ENCODE results near the gene PRKD1. TPM values are rescaled to one million over a fixed set of nuclear protein-coding genes. Genes with fewer than 3 reads are reported as not detected.

Gene PRKD1
- total and polyA plus RNA-seq, 2 donors, result 2.5 to 5.6 TPM

GRCh38 chr14:29800961-29801360 is 126.7 kb downstream of the PRKD1 start:
- no peak overlapping the region for H3K4me3 ChIP-seq (ENCODE audit: low read length in 2 of 2)
- DNase-seq (ENCODE audit: low read depth in 6 of 9, low spot score in 9 of 9), result no peak
- no peaks in the 10 kb centered on the region for H3K27me3 ChIP-seq (ENCODE audit: control insufficient read depth in 2 of 2, insufficient read depth in 1 of 2, low read length in 1 of 2)

GRCh38 chr14:29799464-29800095 is 128.1 kb downstream of the PRKD1 start:
- no peaks in the 10 kb centered on the region for H3K27me3 ChIP-seq (ENCODE audit: control insufficient read depth in 2 of 2, insufficient read depth in 1 of 2, low read length in 1 of 2)
- H3K4me1 ChIP-seq (ENCODE audit: control insufficient read depth in 2 of 2, insufficient read depth in 2 of 2, low read length in 2 of 2), result no peaks in the 10 kb centered on the region
- H3K27ac ChIP-seq (ENCODE audit: low read depth in 1 of 2, low read length in 1 of 2), result no peak overlapping the region
- 85% methylated on average over 6 of the region's 6 CpGs for WGBS
- no peak for DNase-seq (ENCODE audit: low read depth in 6 of 9, low spot score in 9 of 9)
- H3K9me3 ChIP-seq (ENCODE audit: control insufficient read depth in 2 of 2, insufficient read depth in 1 of 2, low read length in 1 of 2), result no peaks in the 10 kb centered on the region
- H3K4me3 ChIP-seq (ENCODE audit: low read length in 2 of 2), result no peak overlapping the region
- no peaks in the 10 kb centered on the region for H3K36me3 ChIP-seq (ENCODE audit: control insufficient read depth in 2 of 2, insufficient read depth in 2 of 2, low read length in 1 of 2)

More at GRCh38 chr14:29800961-29801360, 126.7 kb downstream of the PRKD1 start:
- no peaks in the 10 kb centered on the region for H3K9me3 ChIP-seq (ENCODE audit: control insufficient read depth in 2 of 2, insufficient read depth in 1 of 2, low read length in 1 of 2)
- no peak overlapping the region for H3K27ac ChIP-seq (ENCODE audit: low read depth in 1 of 2, low read length in 1 of 2)
- no peaks in the 10 kb centered on the region for H3K4me1 ChIP-seq (ENCODE audit: control insufficient read depth in 2 of 2, insufficient read depth in 2 of 2, low read length in 2 of 2)
- no peaks in the 10 kb centered on the region for H3K36me3 ChIP-seq (ENCODE audit: control insufficient read depth in 2 of 2, insufficient read depth in 2 of 2, low read length in 1 of 2)

DNA sequence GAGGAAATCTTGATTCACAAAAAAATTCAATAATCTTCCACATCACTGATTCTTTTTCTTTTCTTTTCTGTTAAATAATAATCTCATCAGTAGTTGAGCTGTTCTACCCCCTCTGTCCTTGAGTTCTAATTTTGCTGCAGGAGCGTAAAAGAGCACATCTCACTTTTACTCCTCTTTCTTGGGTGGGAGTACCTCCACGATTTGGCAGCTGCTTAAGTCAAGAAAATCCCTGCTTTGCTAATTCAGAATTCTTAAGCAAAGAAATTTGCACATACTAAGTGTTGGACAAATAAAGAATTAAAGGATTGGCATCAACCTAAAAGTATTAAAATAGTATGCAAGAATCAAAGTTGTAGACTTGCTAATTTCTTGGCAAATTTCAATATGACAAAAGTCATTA is 128.8 kb downstream of the PRKD1 start:
- Histone ChIP-seq H3K4me3 (ENCODE audit: low read length in 2 of 2) (no peak overlapping the region), H3K4me1 (ENCODE audit: control insufficient read depth in 2 of 2, insufficient read depth in 2 of 2, low read length in 2 of 2) (no peaks in the 10 kb centered on the region), H3K27me3 (ENCODE audit: control insufficient read depth in 2 of 2, insufficient read depth in 1 of 2, low read length in 1 of 2) (no peaks in the 10 kb centered on the region), H3K36me3 (ENCODE audit: control insufficient read depth in 2 of 2, insufficient read depth in 2 of 2, low read length in 1 of 2) (no peaks in the 10 kb centered on the region), H3K27ac (ENCODE audit: low read depth in 1 of 2, low read length in 1 of 2) (no peak overlapping the region), H3K9me3 (ENCODE audit: control insufficient read depth in 2 of 2, insufficient read depth in 1 of 2, low read length in 1 of 2) (no peaks in the 10 kb centered on the region)
- no peak for DNase-seq (ENCODE audit: low read depth in 6 of 9, low spot score in 9 of 9)
- WGBS, result 79% methylated on average over 2 of the region's 2 CpGs

DNA sequence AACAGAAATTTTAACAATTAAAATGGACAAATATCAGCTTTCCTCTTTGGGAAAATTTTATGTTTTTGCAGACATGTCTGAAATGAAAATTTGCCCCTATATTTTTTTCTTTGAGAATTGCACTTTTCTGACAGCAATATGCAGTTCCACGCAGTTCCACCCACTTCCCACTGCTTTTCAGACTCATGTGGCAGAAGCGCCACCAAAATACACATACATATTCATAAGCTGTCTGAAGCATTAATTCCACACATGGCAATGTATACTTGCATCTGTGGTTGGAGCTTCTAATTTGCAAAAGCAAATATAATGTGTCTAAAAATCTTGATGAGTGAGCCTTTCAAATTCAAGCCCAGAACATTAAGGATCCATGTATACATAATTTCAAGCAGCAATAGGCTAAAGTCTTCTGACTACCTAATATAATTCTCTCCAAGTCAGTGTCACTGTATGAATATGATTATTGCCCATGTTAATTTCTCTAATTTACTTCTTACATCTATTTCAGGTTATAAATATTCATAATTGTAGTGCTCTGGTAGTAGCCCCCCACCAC is 129.5 kb downstream of the PRKD1 start:
- 96% methylated on average over 2 of the region's 2 CpGs for WGBS
- Histone ChIP-seq H3K36me3 (ENCODE audit: control insufficient read depth in 2 of 2, insufficient read depth in 2 of 2, low read length in 1 of 2) (no peaks in the 10 kb centered on the region), H3K4me1 (ENCODE audit: control insufficient read depth in 2 of 2, insufficient read depth in 2 of 2, low read length in 2 of 2) (no peaks in the 10 kb centered on the region), H3K9me3 (ENCODE audit: control insufficient read depth in 2 of 2, insufficient read depth in 1 of 2, low read length in 1 of 2) (no peaks in the 10 kb centered on the region), H3K27ac (ENCODE audit: low read depth in 1 of 2, low read length in 1 of 2) (no peak overlapping the region), H3K27me3 (ENCODE audit: control insufficient read depth in 2 of 2, insufficient read depth in 1 of 2, low read length in 1 of 2) (no peaks in the 10 kb centered on the region), H3K4me3 (ENCODE audit: low read length in 2 of 2) (no peak overlapping the region)
- no peak for DNase-seq (ENCODE audit: low read depth in 6 of 9, low spot score in 9 of 9)

GRCh38 chr14:29796853-29797252 is 130.8 kb downstream of the PRKD1 start:
- no peak overlapping the region for H3K27ac ChIP-seq (ENCODE audit: low read depth in 1 of 2, low read length in 1 of 2)
- no peaks in the 10 kb centered on the region for H3K27me3 ChIP-seq (ENCODE audit: control insufficient read depth in 2 of 2, insufficient read depth in 1 of 2, low read length in 1 of 2)
- no peaks in the 10 kb centered on the region for H3K4me1 ChIP-seq (ENCODE audit: control insufficient read depth in 2 of 2, insufficient read depth in 2 of 2, low read length in 2 of 2)
- H3K9me3 ChIP-seq (ENCODE audit: control insufficient read depth in 2 of 2, insufficient read depth in 1 of 2, low read length in 1 of 2), result no peaks in the 10 kb centered on the region
- WGBS, result 93% methylated on average over 2 of the region's 2 CpGs
- H3K36me3 ChIP-seq (ENCODE audit: control insufficient read depth in 2 of 2, insufficient read depth in 2 of 2, low read length in 1 of 2), result no peaks in the 10 kb centered on the region
- DNase-seq (ENCODE audit: low read depth in 6 of 9, low spot score in 9 of 9), result no peak
- H3K4me3 ChIP-seq (ENCODE audit: low read length in 2 of 2), result no peak overlapping the region

GRCh38 chr14:29789475-29789874 is 138.2 kb downstream of the PRKD1 start:
- 97% methylated on average over 2 of the region's 2 CpGs for WGBS
- Histone ChIP-seq H3K27me3 (ENCODE audit: control insufficient read depth in 2 of 2, insufficient read depth in 1 of 2, low read length in 1 of 2) (no peaks in the 10 kb centered on the region), H3K36me3 (ENCODE audit: control insufficient read depth in 2 of 2, insufficient read depth in 2 of 2, low read length in 1 of 2) (no peaks in the 10 kb centered on the region), H3K9me3 (ENCODE audit: control insufficient read depth in 2 of 2, insufficient read depth in 1 of 2, low read length in 1 of 2) (peaks cover 0 to 4% of the 10 kb centered on the region in 2 donors), H3K4me1 (ENCODE audit: control insufficient read depth in 2 of 2, insufficient read depth in 2 of 2, low read length in 2 of 2) (no peaks in the 10 kb centered on the region), H3K27ac (ENCODE audit: low read depth in 1 of 2, low read length in 1 of 2) (no peak overlapping the region), H3K4me3 (ENCODE audit: low read length in 2 of 2) (no peak overlapping the region)
- DNase-seq (ENCODE audit: low read depth in 6 of 9, low spot score in 9 of 9), result no peak

DNA sequence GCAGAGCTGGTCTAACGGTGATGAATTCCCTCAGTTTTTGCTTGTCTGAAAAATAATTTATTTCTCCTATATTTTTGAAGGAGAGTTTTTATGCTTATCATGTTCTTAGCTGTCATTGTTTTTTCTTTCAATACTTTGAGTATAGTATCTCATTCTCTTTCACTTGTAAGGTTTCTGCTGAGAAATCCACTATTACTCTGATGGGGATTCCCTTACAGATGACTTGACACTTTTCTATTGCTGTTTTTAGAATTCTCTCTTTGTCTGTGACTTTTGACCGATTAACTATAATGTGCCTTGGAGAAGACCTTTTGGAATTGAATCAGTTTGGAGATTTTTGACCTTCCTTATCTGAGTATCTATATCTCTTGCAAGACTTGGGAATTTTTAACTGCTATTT is 139.6 kb downstream of the PRKD1 start:
- Histone ChIP-seq H3K9me3 (ENCODE audit: control insufficient read depth in 2 of 2, insufficient read depth in 1 of 2, low read length in 1 of 2) (peaks cover 0 to 4% of the 10 kb centered on the region in 2 donors), H3K4me3 (ENCODE audit: low read length in 2 of 2) (no peak overlapping the region), H3K4me1 (ENCODE audit: control insufficient read depth in 2 of 2, insufficient read depth in 2 of 2, low read length in 2 of 2) (no peaks in the 10 kb centered on the region), H3K36me3 (ENCODE audit: control insufficient read depth in 2 of 2, insufficient read depth in 2 of 2, low read length in 1 of 2) (no peaks in the 10 kb centered on the region), H3K27ac (ENCODE audit: low read depth in 1 of 2, low read length in 1 of 2) (no peak overlapping the region), H3K27me3 (ENCODE audit: control insufficient read depth in 2 of 2, insufficient read depth in 1 of 2, low read length in 1 of 2) (no peaks in the 10 kb centered on the region)
- WGBS, result 96% methylated on average over 2 of the region's 2 CpGs
- no peak for DNase-seq (ENCODE audit: low read depth in 6 of 9, low spot score in 9 of 9)

DNA sequence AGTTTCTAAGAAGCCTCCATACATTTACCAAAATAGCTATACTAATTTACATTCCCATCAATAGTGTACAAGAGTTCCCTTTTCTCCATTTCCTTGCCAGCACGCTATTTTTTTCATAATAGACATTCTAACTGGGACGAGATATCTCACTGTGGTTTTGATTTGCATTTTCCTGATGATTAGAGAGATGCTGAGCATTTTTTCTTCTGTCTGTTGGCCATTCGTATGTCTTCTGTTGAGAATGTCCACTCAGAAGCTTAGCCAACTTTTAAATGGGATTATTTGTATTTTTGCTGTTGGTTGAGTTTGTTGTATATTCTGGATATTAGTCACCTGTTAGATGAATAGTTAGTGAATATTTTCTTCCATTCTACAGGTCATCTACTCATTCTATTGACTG is 144.1 kb downstream of the PRKD1 start:
- Histone ChIP-seq H3K36me3 (ENCODE audit: control insufficient read depth in 2 of 2, insufficient read depth in 2 of 2, low read length in 1 of 2) (no peaks in the 10 kb centered on the region), H3K27me3 (ENCODE audit: control insufficient read depth in 2 of 2, insufficient read depth in 1 of 2, low read length in 1 of 2) (no peaks in the 10 kb centered on the region), H3K4me3 (ENCODE audit: low read length in 2 of 2) (no peak overlapping the region), H3K9me3 (ENCODE audit: control insufficient read depth in 2 of 2, insufficient read depth in 1 of 2, low read length in 1 of 2) (no peaks in the 10 kb centered on the region), H3K27ac (ENCODE audit: low read depth in 1 of 2, low read length in 1 of 2) (no peak overlapping the region), H3K4me1 (ENCODE audit: control insufficient read depth in 2 of 2, insufficient read depth in 2 of 2, low read length in 2 of 2) (no peaks in the 10 kb centered on the region)
- WGBS, result 84% methylated on average over 3 of the region's 3 CpGs
- DNase-seq (ENCODE audit: low read depth in 6 of 9, low spot score in 9 of 9), result no peak

DNA sequence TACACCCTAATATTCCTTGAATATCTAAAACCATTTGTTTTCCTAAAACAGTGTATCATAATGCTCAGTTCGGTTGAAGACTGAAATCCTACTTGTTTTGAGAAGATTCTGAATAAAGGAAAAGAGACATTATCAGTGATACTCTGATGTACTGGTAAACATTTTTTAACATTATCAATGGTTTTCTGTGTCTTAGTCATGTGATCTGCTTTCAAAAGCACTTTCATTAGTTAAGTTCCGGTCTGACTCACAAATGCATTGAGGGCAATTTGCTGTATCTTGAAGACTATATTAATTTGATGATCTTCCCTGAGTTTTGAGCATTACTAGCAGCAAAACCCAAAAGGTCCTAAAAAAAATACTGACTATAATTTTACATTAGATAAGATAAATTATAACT is 145.6 kb downstream of the PRKD1 start:
- Histone ChIP-seq H3K4me3 (ENCODE audit: low read length in 2 of 2) (no peak overlapping the region), H3K27ac (ENCODE audit: low read depth in 1 of 2, low read length in 1 of 2) (no peak overlapping the region), H3K9me3 (ENCODE audit: control insufficient read depth in 2 of 2, insufficient read depth in 1 of 2, low read length in 1 of 2) (no peaks in the 10 kb centered on the region), H3K4me1 (ENCODE audit: control insufficient read depth in 2 of 2, insufficient read depth in 2 of 2, low read length in 2 of 2) (no peaks in the 10 kb centered on the region), H3K27me3 (ENCODE audit: control insufficient read depth in 2 of 2, insufficient read depth in 1 of 2, low read length in 1 of 2) (no peaks in the 10 kb centered on the region), H3K36me3 (ENCODE audit: control insufficient read depth in 2 of 2, insufficient read depth in 2 of 2, low read length in 1 of 2) (no peaks in the 10 kb centered on the region)
- WGBS, result 94% methylated on average over 2 of the region's 2 CpGs
- no peak for DNase-seq (ENCODE audit: low read depth in 6 of 9, low spot score in 9 of 9)
